ENCODE data around the gene NUAK1.

DNA sequence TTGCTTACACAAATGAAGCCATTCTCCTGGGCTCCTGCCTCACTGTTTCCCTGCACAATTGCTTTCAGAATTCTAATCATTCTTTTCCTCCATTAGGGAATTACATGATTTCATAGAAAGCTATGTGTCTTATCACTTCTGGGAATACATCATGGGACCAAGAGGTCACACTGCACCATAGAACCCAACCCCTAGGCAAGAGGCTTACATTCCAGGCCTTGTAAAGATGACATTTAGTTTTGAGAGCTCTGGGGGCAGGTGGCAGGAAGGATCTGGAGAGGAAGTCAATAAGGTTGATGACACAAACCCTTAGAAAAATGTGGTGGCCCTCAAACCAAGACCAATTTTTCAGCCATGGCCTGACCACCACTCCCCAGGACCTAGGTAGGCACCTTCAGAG, 57.1 kb downstream of the NUAK1 start:
- TF ChIP-seq, protein P1, sequence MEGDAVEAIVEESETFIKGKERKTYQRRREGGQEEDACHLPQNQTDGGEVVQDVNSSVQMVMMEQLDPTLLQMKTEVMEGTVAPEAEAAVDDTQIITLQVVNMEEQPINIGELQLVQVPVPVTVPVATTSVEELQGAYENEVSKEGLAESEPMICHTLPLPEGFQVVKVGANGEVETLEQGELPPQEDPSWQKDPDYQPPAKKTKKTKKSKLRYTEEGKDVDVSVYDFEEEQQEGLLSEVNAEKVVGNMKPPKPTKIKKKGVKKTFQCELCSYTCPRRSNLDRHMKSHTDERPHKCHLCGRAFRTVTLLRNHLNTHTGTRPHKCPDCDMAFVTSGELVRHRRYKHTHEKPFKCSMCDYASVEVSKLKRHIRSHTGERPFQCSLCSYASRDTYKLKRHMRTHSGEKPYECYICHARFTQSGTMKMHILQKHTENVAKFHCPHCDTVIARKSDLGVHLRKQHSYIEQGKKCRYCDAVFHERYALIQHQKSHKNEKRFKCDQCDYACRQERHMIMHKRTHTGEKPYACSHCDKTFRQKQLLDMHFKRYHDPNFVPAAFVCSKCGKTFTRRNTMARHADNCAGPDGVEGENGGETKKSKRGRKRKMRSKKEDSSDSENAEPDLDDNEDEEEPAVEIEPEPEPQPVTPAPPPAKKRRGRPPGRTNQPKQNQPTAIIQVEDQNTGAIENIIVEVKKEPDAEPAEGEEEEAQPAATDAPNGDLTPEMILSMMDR (conservative IDR thresholded peaks at IDR 0.05), result no peak
- no peak for TF ChIP-seq ZFX (IDR thresholded peaks at IDR 0.05)

All from C4-2B (cell line).